ENCODE data around the gene MECP2. TPM values are rescaled to one million over a fixed set of nuclear protein-coding genes. Genes with fewer than 3 reads are reported as not detected.

MECP2 gene
- total and polyA plus RNA-seq, 2 donors: 25.9 to 30.5 TPM

DNA sequence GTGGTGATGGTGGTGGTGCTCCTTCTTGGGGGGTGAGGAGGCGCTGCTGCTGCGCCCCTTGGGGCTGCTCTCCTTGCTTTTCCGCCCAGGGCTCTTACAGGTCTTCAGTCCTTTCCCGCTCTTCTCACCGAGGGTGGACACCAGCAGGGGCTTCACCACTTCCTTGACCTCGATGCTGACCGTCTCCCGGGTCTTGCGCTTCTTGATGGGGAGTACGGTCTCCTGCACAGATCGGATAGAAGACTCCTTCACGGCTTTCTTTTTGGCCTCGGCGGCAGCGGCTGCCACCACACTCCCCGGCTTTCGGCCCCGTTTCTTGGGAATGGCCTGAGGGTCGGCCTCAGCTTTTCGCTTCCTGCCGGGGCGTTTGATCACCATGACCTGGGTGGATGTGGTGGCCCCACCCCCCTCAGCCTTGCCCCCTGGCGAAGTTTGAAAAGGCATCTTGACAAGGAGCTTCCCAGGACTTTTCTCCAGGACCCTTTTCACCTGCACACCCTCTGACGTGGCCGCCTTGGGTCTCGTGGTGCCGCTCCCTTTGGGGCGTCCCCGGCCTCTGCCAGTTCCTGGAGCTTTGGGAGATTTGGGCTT, 66.7 kb downstream of the MECP2 start:
- Histone ChIP-seq H3K36me3 (ENCODE audit: insufficient read depth) (no peaks in the 10 kb centered on the region), H3K27ac (ENCODE audit: low read depth) (no peak overlapping the region), H3K4me1 (ENCODE audit: insufficient read depth) (no peaks in the 10 kb centered on the region), H3K4me3 (ENCODE audit: low read depth, low read length) (no peak overlapping the region)
- WGBS: 90% methylated on average over 29 of the region's 29 CpGs
- no peak for DNase-seq (ENCODE audit: extremely low spot score)

DNA sequence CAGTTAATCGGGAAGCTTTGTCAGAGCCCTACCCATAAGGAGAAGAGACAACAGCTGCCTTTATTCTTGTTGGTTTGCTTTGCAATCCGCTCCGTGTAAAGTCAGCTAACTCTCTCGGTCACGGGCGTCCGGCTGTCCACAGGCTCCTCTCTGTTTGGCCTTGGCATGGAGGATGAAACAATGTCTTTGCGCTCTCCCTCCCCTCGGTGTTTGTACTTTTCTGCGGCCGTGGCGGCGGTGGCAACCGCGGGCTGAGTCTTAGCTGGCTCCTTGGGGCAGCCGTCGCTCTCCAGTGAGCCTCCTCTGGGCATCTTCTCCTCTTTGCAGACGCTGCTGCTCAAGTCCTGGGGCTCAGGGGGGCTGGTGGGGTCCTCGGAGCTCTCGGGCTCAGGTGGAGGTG, 67.3 kb downstream of the MECP2 start:
- Histone ChIP-seq H3K4me1 (ENCODE audit: insufficient read depth) (no peaks in the 10 kb centered on the region), H3K27ac (ENCODE audit: low read depth) (no peak overlapping the region), H3K36me3 (ENCODE audit: insufficient read depth) (no peaks in the 10 kb centered on the region), H3K4me3 (ENCODE audit: low read depth, low read length) (no peak overlapping the region)
- DNase-seq (ENCODE audit: extremely low spot score): no peak
- 91% methylated on average over 20 of the region's 20 CpGs for WGBS

DNA sequence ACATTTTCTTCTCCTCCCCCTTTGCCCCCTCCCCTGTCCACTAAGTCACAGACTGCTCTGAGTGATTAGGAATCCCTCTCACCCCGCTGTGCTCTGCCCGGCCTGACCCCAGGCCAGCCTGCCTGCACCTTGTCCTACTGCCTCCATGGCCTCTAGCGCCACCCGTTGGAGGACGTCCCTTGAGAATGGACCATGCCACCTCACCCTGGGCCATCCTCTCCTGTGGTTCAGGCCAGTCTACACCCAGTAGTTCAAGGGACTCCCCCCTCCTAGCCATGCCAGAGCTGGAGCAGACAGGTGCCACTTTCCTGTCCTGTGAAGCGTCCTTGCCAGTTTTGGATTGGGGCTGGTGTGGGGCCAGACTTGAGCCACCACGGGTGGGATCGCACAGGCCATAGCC, 68.1 kb downstream of the MECP2 start:
- Histone ChIP-seq H3K36me3 (ENCODE audit: insufficient read depth) (no peaks in the 10 kb centered on the region), H3K4me1 (ENCODE audit: insufficient read depth) (no peaks in the 10 kb centered on the region), H3K4me3 (ENCODE audit: low read depth, low read length) (no peak overlapping the region), H3K27ac (ENCODE audit: low read depth) (no peak overlapping the region)
- DNase-seq (ENCODE audit: extremely low spot score): no peak
- WGBS: 89% methylated on average over 8 of the region's 8 CpGs

DNA sequence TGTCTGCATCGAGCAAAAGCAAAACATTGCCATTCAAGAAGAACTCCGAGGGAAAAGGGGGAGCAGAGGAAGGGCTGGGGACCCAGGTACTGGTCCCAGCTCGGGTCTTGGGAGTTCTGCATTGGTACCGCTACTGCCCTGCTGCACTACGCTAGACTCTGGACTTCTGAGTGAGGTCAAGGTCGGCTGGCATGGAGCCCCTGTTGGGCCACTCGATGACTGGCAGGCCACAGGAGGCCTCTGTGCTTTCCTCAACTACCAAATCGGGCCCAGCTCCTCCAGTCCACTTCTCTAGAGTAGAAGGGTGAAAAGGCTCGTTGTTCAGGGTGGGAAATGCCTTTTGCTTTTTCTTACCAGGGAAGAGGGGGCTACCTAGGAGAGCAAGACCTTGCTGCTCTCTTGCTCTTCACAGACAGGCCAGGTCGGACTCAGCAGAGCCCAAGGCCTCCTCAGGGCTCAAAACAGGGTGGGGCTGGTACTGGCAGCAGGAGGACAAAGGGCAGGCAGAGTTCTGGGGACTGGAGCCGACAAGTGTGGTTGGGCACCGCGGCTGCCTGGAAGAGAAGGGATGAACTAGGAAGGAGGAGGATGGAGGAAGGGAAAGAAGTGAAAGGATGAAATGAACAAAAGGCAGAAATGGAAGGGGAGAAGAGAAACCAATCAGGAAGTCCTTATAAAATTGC, 68.9 kb downstream of the MECP2 start:
- no peak overlapping the region for H3K4me3 ChIP-seq (ENCODE audit: low read depth, low read length)
- H3K4me1 ChIP-seq (ENCODE audit: insufficient read depth): no peaks in the 10 kb centered on the region
- 79% methylated on average over 13 of the region's 13 CpGs for WGBS
- no peak for DNase-seq (ENCODE audit: extremely low spot score)
- H3K36me3 ChIP-seq (ENCODE audit: insufficient read depth): no peaks in the 10 kb centered on the region
- no peak overlapping the region for H3K27ac ChIP-seq (ENCODE audit: low read depth)

DNA sequence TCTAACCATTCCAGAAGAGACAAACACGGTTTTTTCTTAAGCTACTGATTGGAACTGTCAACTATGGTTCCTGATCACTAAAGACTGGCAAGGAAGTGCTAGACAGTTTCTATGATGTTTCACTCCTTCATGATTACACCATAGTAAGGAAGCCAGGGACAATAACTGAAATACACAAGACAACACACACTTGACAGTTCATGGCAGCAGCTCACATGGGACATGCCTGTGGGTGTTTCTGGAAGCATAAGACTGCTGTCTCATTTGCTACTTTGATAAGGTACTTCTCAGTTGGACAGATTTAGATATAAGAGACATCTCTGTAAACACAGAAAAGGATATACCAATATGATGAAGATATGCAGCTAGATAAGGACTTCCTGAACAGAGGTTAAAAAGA, 69.5 kb downstream of the MECP2 start:
- Histone ChIP-seq H3K4me3 (ENCODE audit: low read depth, low read length) (no peak overlapping the region), H3K4me1 (ENCODE audit: insufficient read depth) (no peaks in the 10 kb centered on the region), H3K36me3 (ENCODE audit: insufficient read depth) (no peaks in the 10 kb centered on the region), H3K27ac (ENCODE audit: low read depth) (no peak overlapping the region)
- 72% methylated on average over 1 of the region's 1 CpG for WGBS
- no peak for DNase-seq (ENCODE audit: extremely low spot score)

DNA sequence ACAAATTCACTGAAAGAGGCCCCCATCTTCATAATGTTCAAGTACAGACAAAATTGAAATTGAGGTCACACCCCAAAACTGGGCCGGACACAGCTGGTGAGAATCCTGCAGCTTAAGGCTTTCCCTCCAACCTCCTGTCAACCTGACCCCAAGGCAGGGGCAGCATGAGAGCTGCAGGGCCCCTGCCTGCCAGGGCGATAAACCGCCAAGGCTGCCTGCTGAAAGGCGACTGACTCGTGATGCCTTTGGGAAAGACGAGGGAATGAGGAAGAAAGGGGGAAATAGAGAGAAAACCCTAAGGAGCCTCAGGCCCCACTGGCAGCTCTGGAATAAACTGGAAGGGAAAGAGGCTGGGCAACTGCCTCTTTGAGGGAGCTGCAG, 70.5 kb downstream of the MECP2 start:
- WGBS: 83% methylated on average over 6 of the region's 6 CpGs
- Histone ChIP-seq H3K4me3 (ENCODE audit: low read depth, low read length) (no peak overlapping the region), H3K4me1 (ENCODE audit: insufficient read depth) (no peaks in the 10 kb centered on the region), H3K27ac (ENCODE audit: low read depth) (no peak overlapping the region), H3K36me3 (ENCODE audit: insufficient read depth) (no peaks in the 10 kb centered on the region)
- no peak for DNase-seq (ENCODE audit: extremely low spot score)

DNA sequence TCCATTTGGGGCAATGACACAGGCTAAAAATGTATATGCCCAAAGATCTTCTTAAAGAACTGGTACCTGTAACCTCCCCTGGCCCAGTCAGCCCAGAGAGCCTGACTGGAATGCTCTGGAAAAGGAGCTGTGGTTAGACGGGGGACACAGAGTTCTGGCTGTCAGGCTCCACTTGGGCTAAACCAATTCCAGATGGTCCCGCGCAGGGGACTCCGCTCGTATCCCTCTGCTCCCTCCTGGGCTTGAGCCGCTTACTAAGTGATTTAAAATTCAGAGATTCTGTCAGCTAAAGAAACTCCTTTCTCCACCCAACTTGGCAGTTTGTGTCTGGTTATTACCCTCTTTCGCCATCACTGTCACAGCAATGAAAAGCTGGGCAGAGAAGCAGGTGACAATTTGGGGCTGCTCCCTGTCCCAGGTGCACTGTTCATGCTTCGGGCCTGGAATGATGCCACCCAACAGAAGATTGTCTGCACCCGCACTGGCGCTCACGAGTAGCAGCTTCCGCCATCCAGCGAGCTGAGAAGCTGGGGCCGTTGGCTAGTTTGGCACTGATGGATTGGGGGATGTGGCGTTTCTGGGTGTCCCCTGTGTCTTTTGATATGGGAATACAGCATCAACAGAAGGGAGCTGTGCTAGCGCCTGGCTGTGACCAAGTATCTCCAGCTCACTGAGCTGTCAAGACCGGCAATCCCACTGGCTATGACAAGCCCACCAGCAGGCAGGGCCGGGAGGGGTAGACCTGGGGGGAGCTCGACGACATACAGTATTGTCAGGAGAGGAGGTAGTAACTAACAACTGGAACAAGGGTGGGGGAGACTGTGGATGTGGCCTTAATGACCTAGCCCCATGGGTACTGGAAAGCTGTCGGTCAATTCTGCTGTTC, 71.1 kb downstream of the MECP2 start:
- H3K36me3 ChIP-seq (ENCODE audit: insufficient read depth): no peaks in the 10 kb centered on the region
- no peak overlapping the region for H3K4me3 ChIP-seq (ENCODE audit: low read depth, low read length)
- WGBS: 88% methylated on average over 21 of the region's 21 CpGs
- no peak overlapping the region for H3K27ac ChIP-seq (ENCODE audit: low read depth)
- no peak for DNase-seq (ENCODE audit: extremely low spot score)
- H3K4me1 ChIP-seq (ENCODE audit: insufficient read depth): no peaks in the 10 kb centered on the region

DNA sequence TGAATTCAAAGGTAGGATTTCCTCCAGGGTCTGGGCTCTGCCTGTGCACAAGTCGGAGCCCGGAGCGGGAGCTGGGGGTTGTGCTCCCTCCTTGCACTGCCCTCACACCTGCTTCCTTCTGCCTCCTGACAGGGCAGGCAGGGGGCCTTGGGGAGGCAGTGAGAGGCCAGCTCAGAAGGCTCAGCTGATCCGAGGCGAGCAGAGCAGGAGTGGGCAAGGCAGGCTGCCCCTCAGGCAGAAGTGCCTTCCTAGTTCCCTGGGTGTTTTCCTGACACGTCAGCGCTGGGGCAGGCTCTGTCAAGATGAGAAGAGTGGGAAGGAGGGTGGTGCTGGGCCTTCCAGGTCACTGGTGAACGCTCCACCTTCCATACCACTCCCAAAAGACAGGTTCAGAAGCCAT, 72.3 kb downstream of the MECP2 start:
- Histone ChIP-seq H3K4me3 (ENCODE audit: low read depth, low read length) (no peak overlapping the region), H3K36me3 (ENCODE audit: insufficient read depth) (no peaks in the 10 kb centered on the region), H3K4me1 (ENCODE audit: insufficient read depth) (no peaks in the 10 kb centered on the region), H3K27ac (ENCODE audit: low read depth) (no peak overlapping the region)
- no peak for DNase-seq (ENCODE audit: extremely low spot score)
- WGBS: 77% methylated on average over 8 of the region's 8 CpGs

DNA sequence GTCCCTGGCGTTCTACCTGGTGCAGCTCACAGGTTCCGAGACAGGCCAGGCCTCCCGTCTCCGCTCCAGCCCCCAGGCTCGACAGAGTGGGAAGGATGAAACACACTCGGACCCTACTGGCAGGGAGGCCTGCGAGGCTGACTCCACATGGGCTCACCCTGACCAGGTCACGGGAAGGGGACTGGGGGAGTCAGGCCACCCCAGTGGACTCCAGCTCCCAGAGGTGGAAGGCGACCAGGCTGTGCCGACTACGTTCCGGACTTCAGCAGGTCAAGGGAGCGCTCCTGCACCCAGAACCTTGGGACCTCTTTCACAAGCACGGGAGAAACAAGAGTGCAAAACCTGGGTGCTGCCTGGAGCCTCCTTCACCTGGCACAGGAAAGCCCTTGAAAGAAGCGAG, 73.2 kb downstream of the MECP2 start:
- Histone ChIP-seq H3K4me3 (ENCODE audit: low read depth, low read length) (no peak overlapping the region), H3K36me3 (ENCODE audit: insufficient read depth) (no peaks in the 10 kb centered on the region), H3K27ac (ENCODE audit: low read depth) (no peak overlapping the region), H3K4me1 (ENCODE audit: insufficient read depth) (no peaks in the 10 kb centered on the region)
- no peak for DNase-seq (ENCODE audit: extremely low spot score)
- 91% methylated on average over 15 of the region's 15 CpGs for WGBS

DNA sequence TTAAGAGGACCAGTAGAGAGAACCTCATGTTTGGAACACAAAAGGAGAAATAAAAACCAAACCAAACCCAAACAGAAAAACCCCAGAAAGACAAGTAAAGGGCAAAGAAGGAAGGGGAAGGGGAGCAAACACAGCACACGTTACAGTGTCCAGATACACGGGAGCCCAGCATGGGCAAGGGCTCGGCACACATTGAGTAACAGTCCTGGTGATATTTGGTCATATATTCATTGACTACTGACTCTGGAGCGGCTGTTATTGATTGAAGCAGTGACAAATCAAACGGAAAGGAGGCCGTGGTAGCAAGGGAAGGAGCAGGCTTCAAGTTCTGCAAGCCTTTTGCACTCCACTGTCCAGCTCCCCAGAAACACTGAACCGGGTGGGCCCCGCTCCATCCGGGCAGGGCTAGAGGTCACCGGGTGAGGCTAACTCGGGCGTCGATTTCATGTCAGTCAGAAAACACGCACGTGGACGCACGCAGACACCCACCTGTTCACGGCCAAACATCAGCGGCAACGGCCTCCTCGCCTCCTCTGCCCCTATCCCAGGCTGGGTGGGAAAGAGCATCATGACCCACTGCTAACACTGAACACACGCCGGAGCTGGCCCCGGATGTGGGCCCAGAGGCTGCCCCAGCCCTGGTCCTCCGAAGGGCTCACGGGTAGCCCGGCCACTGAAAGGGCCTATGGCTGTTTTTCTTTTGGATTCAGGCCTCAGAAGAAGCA, 74.1 kb downstream of the MECP2 start:
- no peak overlapping the region for H3K4me3 ChIP-seq (ENCODE audit: low read depth, low read length)
- 71% methylated on average over 27 of the region's 27 CpGs for WGBS
- no peaks in the 10 kb centered on the region for H3K36me3 ChIP-seq (ENCODE audit: insufficient read depth)
- DNase-seq (ENCODE audit: extremely low spot score): no peak
- no peak overlapping the region for H3K27ac ChIP-seq (ENCODE audit: low read depth)
- no peaks in the 10 kb centered on the region for H3K4me1 ChIP-seq (ENCODE audit: insufficient read depth)

DNA sequence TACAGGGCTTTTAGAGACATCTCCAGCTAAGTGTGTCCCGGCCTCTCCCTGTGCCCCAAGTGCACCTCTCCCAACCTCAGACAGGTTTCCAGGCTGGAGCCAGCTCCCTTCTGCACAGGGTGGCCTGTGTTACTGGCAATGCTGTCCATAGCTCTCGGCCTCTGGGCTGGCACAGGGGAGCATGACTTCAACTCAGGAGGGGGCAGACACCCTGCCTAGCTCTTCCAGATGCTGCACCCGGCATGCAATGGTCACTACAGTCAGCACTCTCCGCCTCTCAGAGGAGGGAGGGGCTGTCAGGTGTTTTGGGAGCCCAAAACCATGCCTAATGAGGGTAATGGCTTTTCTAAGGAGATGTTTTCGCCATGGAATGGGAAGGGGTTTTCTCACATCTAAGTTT, 75.4 kb downstream of the MECP2 start:
- H3K36me3 ChIP-seq (ENCODE audit: insufficient read depth): no peaks in the 10 kb centered on the region
- no peak for DNase-seq (ENCODE audit: extremely low spot score)
- H3K4me3 ChIP-seq (ENCODE audit: low read depth, low read length): no peak overlapping the region
- H3K4me1 ChIP-seq (ENCODE audit: insufficient read depth): no peaks in the 10 kb centered on the region
- WGBS: 79% methylated on average over 5 of the region's 5 CpGs
- no peak overlapping the region for H3K27ac ChIP-seq (ENCODE audit: low read depth)

DNA sequence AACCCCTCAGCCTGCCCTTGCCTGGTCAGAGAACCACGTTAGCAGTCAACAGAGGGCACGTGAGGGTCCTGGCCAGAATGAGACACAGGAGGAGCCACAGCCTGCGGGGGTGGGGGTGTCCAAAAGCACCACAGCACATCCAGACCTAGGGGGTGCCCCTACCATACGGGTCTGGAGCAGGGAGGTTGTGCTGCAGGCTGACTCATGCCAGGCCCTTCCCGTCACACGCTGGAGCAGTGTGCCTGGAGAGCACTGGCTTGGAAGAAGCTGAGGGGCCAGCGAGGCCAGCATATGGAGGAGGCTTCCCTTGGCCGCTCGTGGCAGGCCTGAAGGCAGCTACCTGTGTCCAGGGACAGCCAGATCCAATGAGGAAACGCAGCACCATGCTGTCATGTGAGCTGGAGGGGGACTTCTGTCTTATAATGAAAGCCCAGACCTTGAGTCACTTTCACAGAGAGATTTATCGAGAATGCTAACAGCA, 76.3 kb downstream of the MECP2 start:
- no peak for DNase-seq (ENCODE audit: extremely low spot score)
- no peaks in the 10 kb centered on the region for H3K36me3 ChIP-seq (ENCODE audit: insufficient read depth)
- H3K27ac ChIP-seq (ENCODE audit: low read depth): no peak overlapping the region
- no peak overlapping the region for H3K4me3 ChIP-seq (ENCODE audit: low read depth, low read length)
- H3K4me1 ChIP-seq (ENCODE audit: insufficient read depth): no peaks in the 10 kb centered on the region
- WGBS: 58% methylated on average over 11 of the region's 11 CpGs

DNA sequence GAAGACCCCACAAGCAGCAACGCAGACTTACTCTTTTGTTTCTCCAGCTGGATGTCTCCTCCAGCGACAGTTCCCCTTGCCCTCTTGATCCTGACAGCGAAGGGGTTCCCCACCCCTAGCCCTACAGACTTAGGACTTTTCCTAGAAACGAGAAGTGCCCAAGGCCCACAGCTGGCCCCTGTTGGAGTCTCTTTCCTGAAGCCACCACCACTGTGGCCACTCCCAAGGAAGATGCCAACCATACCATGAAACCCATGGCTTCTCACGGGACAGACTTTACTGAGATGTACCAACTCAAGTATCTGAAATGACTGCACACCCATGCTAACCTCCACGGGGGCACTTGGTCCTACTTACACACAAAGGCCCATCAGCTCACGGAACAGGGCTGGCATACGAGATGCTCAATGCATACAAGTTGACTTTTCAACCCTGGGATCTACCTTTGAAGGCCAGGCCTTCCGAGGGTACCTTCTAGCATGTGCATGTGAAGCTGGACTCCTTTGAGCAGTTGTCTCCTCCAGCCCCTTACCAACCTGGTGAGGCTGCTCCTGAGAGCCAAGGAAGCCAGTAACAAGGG, 76.9 kb downstream of the MECP2 start:
- H3K4me1 ChIP-seq (ENCODE audit: insufficient read depth): no peaks in the 10 kb centered on the region
- H3K36me3 ChIP-seq (ENCODE audit: insufficient read depth): no peaks in the 10 kb centered on the region
- H3K27ac ChIP-seq (ENCODE audit: low read depth): peak overlapping the region; percentile 91
- WGBS: 60% methylated on average over 9 of the region's 9 CpGs
- no peak overlapping the region for H3K4me3 ChIP-seq (ENCODE audit: low read depth, low read length)
- DNase-seq (ENCODE audit: extremely low spot score): no peak
